ENCODE results near the gene DPY19L2. TPM values are rescaled to one million over a fixed set of nuclear protein-coding genes. Genes with fewer than 3 reads are reported as not detected.
"Not testable (repeated sequence)": the region's sequence is repeated elsewhere in the genome, so short reads cannot be mapped to it uniquely, and the experiment has no call there.

The DPY19L2 gene
- total RNA-seq, 1 donor from 2014 or later: 0.61 TPM

DNA sequence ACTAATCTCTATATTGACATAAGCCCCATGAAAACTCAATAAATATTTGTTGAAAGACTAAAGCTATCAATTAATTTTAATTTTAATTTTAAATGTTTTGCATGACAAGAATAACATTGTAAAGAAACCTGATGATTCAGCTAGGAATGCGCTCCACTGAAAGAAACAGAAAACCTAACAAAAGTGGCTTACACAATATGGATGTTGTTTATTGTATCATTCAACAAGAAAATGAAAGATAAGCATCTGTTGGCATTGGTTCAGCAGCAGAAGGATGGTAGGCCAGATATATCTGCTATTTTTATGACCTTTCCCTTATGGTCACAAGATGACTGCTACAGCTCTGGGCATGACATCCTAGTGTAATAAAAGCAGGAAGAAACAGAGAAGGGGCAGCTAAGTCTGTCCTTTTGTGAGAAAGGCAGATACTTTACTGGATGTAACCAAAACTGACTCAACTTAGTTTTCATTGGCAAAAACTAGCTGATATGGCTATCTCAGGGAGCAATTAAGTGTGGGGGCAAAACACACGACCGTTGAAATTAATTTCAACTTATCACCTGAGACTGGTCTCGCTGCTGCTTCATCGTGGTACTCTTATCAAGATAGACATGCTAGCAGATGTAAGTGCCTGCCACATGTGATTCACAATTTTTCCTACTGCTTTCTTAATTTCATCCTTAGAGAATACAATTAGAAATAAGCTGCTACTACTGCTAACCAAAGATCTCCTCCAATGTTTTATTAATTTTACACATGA is 24.7 kb downstream of the DPY19L2 start:
- H3K9me3 Mint-ChIP-seq; DNase-seq; H3K36me3 Mint-ChIP-seq (ENCODE audit: low read depth); H3K27ac Mint-ChIP-seq; H3K27me3 Mint-ChIP-seq; H3K4me1 Mint-ChIP-seq; H3K4me3 Mint-ChIP-seq; intact Hi-C loops (cut with micrococcal nuclease): not testable (repeated sequence)

DNA sequence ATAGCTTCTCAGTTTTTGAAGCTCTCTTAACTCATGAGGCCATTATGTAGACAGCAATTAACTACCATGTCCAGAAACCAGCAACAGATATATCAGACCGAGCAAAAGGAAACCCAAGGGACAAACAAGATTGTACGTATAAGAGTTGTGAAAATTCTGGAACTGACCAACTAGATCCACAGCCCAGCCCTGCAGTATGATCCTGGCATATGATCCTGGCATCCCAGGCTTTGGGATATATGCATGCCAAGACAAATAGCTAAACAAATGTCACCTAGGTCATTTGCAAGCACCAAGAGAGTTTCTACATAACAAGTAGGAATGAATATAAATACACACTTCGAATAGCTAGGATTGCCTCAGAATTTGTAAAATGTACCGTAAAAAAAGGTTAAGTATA is 44.0 kb downstream of the DPY19L2 start:
- H3K36me3 Mint-ChIP-seq (ENCODE audit: low read depth); H3K27ac Mint-ChIP-seq; H3K4me1 Mint-ChIP-seq; H3K27me3 Mint-ChIP-seq; H3K4me3 Mint-ChIP-seq; intact Hi-C loops (cut with micrococcal nuclease); H3K9me3 Mint-ChIP-seq; DNase-seq: not testable (repeated sequence)

DNA sequence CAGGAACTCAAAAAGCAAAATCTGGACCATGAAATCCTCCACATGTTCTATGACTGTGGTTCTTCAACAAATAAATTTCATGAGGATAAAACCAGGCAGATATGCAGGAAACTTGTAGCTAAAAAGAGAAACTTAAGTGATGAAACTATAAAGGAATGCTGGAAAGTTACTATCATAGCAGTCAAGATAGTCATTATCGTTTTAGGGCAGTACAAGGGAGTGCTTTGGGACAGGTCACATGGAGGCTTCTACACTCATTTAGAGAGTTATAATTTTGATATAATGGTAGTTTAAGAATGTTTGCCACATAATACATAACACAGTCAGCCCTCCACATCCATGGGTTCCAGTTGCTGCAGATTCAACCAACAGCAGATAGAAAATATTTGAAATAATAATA is 52.7 kb downstream of the DPY19L2 start:
- H3K4me3 Mint-ChIP-seq; H3K27me3 Mint-ChIP-seq; intact Hi-C loops (cut with micrococcal nuclease); H3K9me3 Mint-ChIP-seq; DNase-seq; H3K27ac Mint-ChIP-seq; H3K36me3 Mint-ChIP-seq (ENCODE audit: low read depth); H3K4me1 Mint-ChIP-seq: not testable (repeated sequence)

GRCh38 chr12:63611285-63611684 is 57.0 kb downstream of the DPY19L2 start:
- H3K27ac Mint-ChIP-seq; H3K9me3 Mint-ChIP-seq; H3K4me3 Mint-ChIP-seq; H3K36me3 Mint-ChIP-seq (ENCODE audit: low read depth); intact Hi-C loops (cut with micrococcal nuclease); DNase-seq; H3K4me1 Mint-ChIP-seq; H3K27me3 Mint-ChIP-seq: not testable (repeated sequence)

DNA sequence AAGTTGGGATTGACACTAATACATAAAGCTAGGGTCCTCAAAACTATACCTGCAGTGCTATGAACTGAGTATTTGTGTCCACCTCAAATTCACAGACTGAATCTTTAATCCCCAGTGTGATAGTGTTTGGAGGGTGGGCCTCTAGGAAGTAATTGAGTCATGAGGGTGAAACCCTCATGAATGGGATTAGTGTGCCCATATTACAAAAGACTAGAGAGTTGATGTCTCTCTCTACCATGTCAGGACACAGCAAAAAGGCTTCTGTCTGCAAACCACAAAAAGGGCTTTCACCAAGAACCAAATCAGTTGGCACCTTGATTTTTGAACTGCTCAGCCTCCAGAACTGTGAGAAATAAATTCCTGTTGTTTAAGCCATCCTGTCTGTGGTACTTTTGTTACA is 59.0 kb downstream of the DPY19L2 start:
- intact Hi-C loops (cut with micrococcal nuclease); H3K9me3 Mint-ChIP-seq; H3K4me3 Mint-ChIP-seq; H3K27me3 Mint-ChIP-seq; H3K36me3 Mint-ChIP-seq (ENCODE audit: low read depth); H3K4me1 Mint-ChIP-seq; H3K27ac Mint-ChIP-seq; DNase-seq: not testable (repeated sequence)

- H3K9me3 Mint-ChIP-seq; DNase-seq; H3K36me3 Mint-ChIP-seq (ENCODE audit: low read depth); H3K4me1 Mint-ChIP-seq; H3K4me3 Mint-ChIP-seq; H3K27me3 Mint-ChIP-seq; H3K27ac Mint-ChIP-seq; intact Hi-C loops (cut with micrococcal nuclease): not testable (repeated sequence)
Observed at GRCh38 chr12:63604985-63605384, 63.3 kb downstream of the DPY19L2 start.

DNA sequence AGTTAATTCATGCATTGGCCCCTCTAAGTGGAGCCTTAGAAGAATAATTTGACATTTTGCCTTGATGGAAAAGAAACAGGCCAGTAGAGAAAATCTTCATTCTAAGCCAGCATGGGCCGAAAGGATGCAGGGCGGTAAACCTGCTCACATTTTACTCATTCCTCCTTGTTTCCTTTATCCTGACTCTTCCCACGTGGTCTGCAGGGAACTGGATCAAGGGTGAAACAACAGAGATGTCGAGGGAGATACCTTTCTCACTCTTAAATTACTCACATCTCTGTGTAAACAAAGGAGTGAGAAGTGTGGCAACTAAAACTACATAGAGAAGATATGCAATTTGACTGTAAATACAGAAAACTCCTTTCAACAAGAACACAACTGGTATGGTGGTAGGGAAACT is 73.5 kb downstream of the DPY19L2 start:
- intact Hi-C loops (cut with micrococcal nuclease); H3K27ac Mint-ChIP-seq; H3K4me3 Mint-ChIP-seq; H3K27me3 Mint-ChIP-seq; H3K9me3 Mint-ChIP-seq; H3K4me1 Mint-ChIP-seq; H3K36me3 Mint-ChIP-seq (ENCODE audit: low read depth); DNase-seq: not testable (repeated sequence)

GRCh38 chr12:63584426-63584825 is 83.9 kb downstream of the DPY19L2 start:
- H3K4me3 Mint-ChIP-seq; H3K27me3 Mint-ChIP-seq; H3K36me3 Mint-ChIP-seq (ENCODE audit: low read depth); H3K9me3 Mint-ChIP-seq; intact Hi-C loops (cut with micrococcal nuclease); DNase-seq; H3K27ac Mint-ChIP-seq; H3K4me1 Mint-ChIP-seq: not testable (repeated sequence)

DNA sequence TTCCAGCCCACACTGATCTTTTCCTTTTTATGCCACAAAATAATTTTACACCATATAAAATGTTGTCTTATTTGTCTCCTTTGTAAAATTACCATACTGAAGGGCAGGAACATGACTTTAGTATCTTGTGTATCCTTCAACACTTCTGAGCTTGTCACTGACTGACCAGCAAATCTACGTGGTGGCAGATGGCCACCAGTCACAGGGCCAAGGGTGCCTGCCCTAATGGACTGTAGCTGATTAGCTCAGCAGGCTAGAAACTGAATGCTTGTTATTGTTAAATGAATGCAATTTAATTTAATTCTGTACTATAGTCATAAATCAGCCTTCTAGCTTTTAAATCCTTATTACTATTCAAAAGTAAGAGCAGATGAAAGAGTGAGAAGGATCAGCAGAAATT is 85.0 kb downstream of the DPY19L2 start:
- DNase-seq; intact Hi-C loops (cut with micrococcal nuclease); H3K4me1 Mint-ChIP-seq; H3K27me3 Mint-ChIP-seq; H3K9me3 Mint-ChIP-seq; H3K36me3 Mint-ChIP-seq (ENCODE audit: low read depth); H3K4me3 Mint-ChIP-seq; H3K27ac Mint-ChIP-seq: not testable (repeated sequence)

- DNase-seq; H3K36me3 Mint-ChIP-seq (ENCODE audit: low read depth); H3K27me3 Mint-ChIP-seq; H3K27ac Mint-ChIP-seq; H3K4me1 Mint-ChIP-seq; intact Hi-C loops (cut with micrococcal nuclease); H3K4me3 Mint-ChIP-seq; H3K9me3 Mint-ChIP-seq: not testable (repeated sequence)
Observed at GRCh38 chr12:63577631-63578030, 90.7 kb downstream of the DPY19L2 start.

DNA sequence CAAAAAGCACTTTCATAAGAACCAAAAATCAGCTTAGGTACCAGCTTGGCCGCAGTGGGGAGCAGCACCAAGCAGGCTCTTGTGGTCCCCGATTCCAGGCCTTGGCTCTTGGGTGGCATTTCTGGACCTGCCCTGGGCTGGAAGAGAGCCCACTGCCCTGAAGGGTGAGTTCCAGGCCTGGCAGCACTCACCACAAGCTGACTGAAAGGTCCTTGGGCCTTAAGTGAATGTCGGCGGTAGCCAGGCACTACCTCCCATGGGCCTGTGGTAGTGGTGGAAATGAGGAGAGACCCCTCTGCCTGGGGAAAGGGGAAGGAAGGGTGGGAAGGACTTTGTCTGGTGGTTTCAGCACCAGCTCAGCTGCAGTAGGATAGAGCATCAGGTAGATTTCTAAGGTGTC is 96.3 kb downstream of the DPY19L2 start:
- H3K4me1 Mint-ChIP-seq; intact Hi-C loops (cut with micrococcal nuclease); H3K4me3 Mint-ChIP-seq; DNase-seq; H3K27me3 Mint-ChIP-seq; H3K27ac Mint-ChIP-seq; H3K36me3 Mint-ChIP-seq (ENCODE audit: low read depth); H3K9me3 Mint-ChIP-seq: not testable (repeated sequence)

DNA sequence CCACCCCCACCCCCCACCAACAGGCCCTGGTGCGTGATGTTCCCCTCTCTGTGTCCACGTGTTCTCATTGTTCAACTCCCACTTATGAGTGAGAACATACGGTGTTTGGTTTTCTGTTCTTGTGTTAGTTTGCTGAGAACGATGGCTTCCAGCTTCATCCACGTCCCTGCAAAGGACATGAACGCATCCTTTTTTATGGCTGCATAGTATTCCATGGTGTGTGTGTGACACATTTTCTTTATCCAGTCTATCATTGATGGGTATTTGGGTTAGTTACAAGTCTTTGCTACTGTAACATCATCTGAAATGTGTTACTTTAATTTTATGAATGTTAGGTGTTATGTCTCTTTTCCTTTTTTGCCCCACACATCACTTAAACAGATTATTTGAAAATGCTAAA is 109.8 kb downstream of the DPY19L2 start:
- H3K4me1 Mint-ChIP-seq; intact Hi-C loops (cut with micrococcal nuclease); H3K27ac Mint-ChIP-seq; H3K36me3 Mint-ChIP-seq (ENCODE audit: low read depth); H3K27me3 Mint-ChIP-seq; H3K4me3 Mint-ChIP-seq; DNase-seq; H3K9me3 Mint-ChIP-seq: not testable (repeated sequence)

- DNase-seq; H3K27me3 Mint-ChIP-seq; H3K27ac Mint-ChIP-seq; H3K9me3 Mint-ChIP-seq; intact Hi-C loops (cut with micrococcal nuclease); H3K36me3 Mint-ChIP-seq (ENCODE audit: low read depth); H3K4me3 Mint-ChIP-seq; H3K4me1 Mint-ChIP-seq: not testable (repeated sequence)
Observed at GRCh38 chr12:63551397-63551796, 116.9 kb downstream of the DPY19L2 start.

- H3K27me3 Mint-ChIP-seq; H3K4me3 Mint-ChIP-seq; H3K4me1 Mint-ChIP-seq; H3K27ac Mint-ChIP-seq; H3K9me3 Mint-ChIP-seq; intact Hi-C loops (cut with micrococcal nuclease); H3K36me3 Mint-ChIP-seq (ENCODE audit: low read depth); DNase-seq: not testable (repeated sequence)
Observed at GRCh38 chr12:63549034-63549433, 119.3 kb downstream of the DPY19L2 start.

GRCh38 chr12:63545298-63545916 is 122.9 kb downstream of the DPY19L2 start:
- H3K27me3 Mint-ChIP-seq; H3K27ac Mint-ChIP-seq; H3K9me3 Mint-ChIP-seq; intact Hi-C loops (cut with micrococcal nuclease); H3K4me1 Mint-ChIP-seq; H3K4me3 Mint-ChIP-seq; H3K36me3 Mint-ChIP-seq (ENCODE audit: low read depth); DNase-seq: not testable (repeated sequence)

Data from activated CD4-positive, alpha-beta T cell treated with anti-CD3 and anti-CD28 coated beads, Interleukin-2, amount 10 ng/mL, durations not matched to agents 24 days and 14 days (primary cell).